Left kidney (tissue), 1 donor: Measurements from ENCODE around the gene ZMYM5. TPM values are rescaled to one million over a fixed set of nuclear protein-coding genes. Genes with fewer than 3 reads are reported as not detected.

ENCODE experiments used
- polyA plus RNA-seq: library from polyadenylated mRNA; unstranded; fragments of 120-200 nt; gene quantifications from one replicate; pipeline ENCODE4 v1.2.1, GENCODE V29; 2013; ENCODE audit not compliant: insufficient read length

ZMYM5 gene
- polyA plus RNA-seq, 1 donor, result 35.4 TPM

Other genes starting within 250 kb of the ZMYM5 start
- 96.6 TPM for gene MPHOSPH8, start 230.0 kb downstream of the ZMYM5 start, polyA plus RNA-seq
- gene PSPC1, start 80.7 kb downstream of the ZMYM5 start, polyA plus RNA-seq, result 94.1 TPM
- 154 TPM for gene ZMYM2, start 95.1 kb upstream of the ZMYM5 start, polyA plus RNA-seq